Liver (tissue), 3 donors: ENCODE measurements around the gene DAD1.

Source experiments
- CTCF ChIP-seq: fragments of 150-350 bp; IDR thresholded peaks from 2 replicates; pipeline ENCODE4 v1.5.1; 2017; ENCODE audit warnings: improper control_type of control experiment, low read depth, low read length; ENCODE audit not compliant: missing input control
- EGR1 ChIP-seq, 2 donors: IDR thresholded peaks; 2 replicates each; pipeline ENCODE4 v1.6.1; 2016 to 2018; ENCODE audit warnings: antibody characterized with exemption in 2 of 2, low read depth in 2 of 2
- GABPA ChIP-seq, 2 donors: IDR thresholded peaks in 1 of 2; conservative IDR thresholded peaks in 1 of 2; 2 replicates each; pipeline ENCODE4 v1.6.1; 2016; ENCODE audit warnings: antibody characterized with exemption in 2 of 2, mild to moderate bottlenecking in 1 of 2, moderate library complexity in 1 of 2
- JUND ChIP-seq, 2 donors: IDR thresholded peaks; 2 replicates each; pipeline ENCODE4 v1.6.1; 2016; ENCODE audit warnings: antibody characterized with exemption in 2 of 2
- REST ChIP-seq: IDR thresholded peaks from 2 replicates; pipeline ENCODE4 v1.6.1; 2016; ENCODE audit warnings: antibody characterized with exemption, mild to moderate bottlenecking
- TAF1 ChIP-seq: conservative IDR thresholded peaks from 2 replicates; pipeline ENCODE4 v1.6.1; 2016; ENCODE audit warnings: antibody characterized with exemption, mild to moderate bottlenecking
- YY1 ChIP-seq: IDR thresholded peaks from 2 replicates; pipeline ENCODE4 v1.6.1; 2016; ENCODE audit warnings: antibody characterized with exemption, mild to moderate bottlenecking
- TF ChIP-seq, protein P1 (sequence below): IDR thresholded peaks from 2 replicates; pipeline ENCODE4 v1.6.1; 2016; ENCODE audit warnings: antibody characterized with exemption
- donor health status: healthy.
- donor health status: healthy.

DNA sequence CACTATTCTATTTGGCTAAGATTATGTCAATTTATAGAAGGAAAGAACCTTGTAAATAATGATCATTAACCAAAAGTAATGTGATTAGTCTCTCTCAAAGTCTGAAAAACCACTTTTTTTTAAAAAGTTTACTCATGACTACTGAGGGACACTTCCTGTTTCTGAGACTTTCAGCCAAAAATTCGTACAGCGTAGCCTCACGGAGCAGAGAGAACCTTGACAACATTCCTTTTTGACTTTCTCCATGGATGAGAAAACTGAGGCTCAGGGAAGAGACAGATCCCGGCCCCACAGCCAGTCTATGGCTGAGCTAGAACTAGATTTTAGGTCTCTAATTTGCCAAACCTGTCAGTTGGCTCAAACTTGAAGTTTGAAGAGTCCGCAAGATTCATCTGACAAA is 68.2 kb downstream of the DAD1 start:
- no peak for TF ChIP-seq YY1
- no peak for TF ChIP-seq CTCF
- no peak for TF ChIP-seq JUND (IDR thresholded peaks at IDR 0.05)
- no peak for TF ChIP-seq EGR1 (IDR thresholded peaks at IDR 0.05; ENCODE audit: low read depth in 2 of 2)
- TF ChIP-seq REST = no peak
- TF ChIP-seq GABPA (IDR thresholded peaks at IDR 0.05 in 1 of 2, conservative IDR thresholded peaks at IDR 0.05 in 1 of 2) = no peak
- TF ChIP-seq, protein P1, sequence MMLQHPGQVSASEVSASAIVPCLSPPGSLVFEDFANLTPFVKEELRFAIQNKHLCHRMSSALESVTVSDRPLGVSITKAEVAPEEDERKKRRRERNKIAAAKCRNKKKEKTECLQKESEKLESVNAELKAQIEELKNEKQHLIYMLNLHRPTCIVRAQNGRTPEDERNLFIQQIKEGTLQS = no peak
- no peak for TF ChIP-seq TAF1
